Stimulated activated CD8-positive, alpha-beta memory T cell treated with anti-CD3 and anti-CD28 coated beads, Interleukin-12 subunit alpha, Interleukin-12 subunit beta, amount 100 ng/mL, for 4 hours (primary cell): ENCODE data around the gene CKM.
"Not testable (repeated sequence)": the region's sequence is repeated elsewhere in the genome, so short reads cannot be mapped to it uniquely, and the experiment has no call there.

Experiments
- DNase-seq: peaks from one replicate; pipeline ENCODE4 v3.0.0-alpha.2; 2020; ENCODE audit warnings: low read depth

Gene CKM

GRCh38 chr19:45290381-45290931 is 32.2 kb downstream of the CKM start:
- no peak for DNase-seq

GRCh38 chr19:45283443-45284033 is 39.1 kb downstream of the CKM start:
- no peak for DNase-seq

GRCh38 chr19:45280471-45280961 is 42.2 kb downstream of the CKM start:
- DNase-seq, result no peak

- DNase-seq, result no peak
Observed at GRCh38 chr19:45279587-45280192, 43.0 kb downstream of the CKM start.

- no peak for DNase-seq
Observed at GRCh38 chr19:45278087-45278486, 44.6 kb downstream of the CKM start.

GRCh38 chr19:45276284-45276687 is 46.4 kb downstream of the CKM start:
- DNase-seq, result no peak

GRCh38 chr19:45275370-45275971 is 47.2 kb downstream of the CKM start:
- DNase-seq, result no peak

GRCh38 chr19:45273521-45273855 is 49.2 kb downstream of the CKM start:
- DNase-seq, result no peak

- no peak for DNase-seq
Observed at GRCh38 chr19:45271735-45272108, 51.0 kb downstream of the CKM start.

GRCh38 chr19:45271098-45271734 is 51.5 kb downstream of the CKM start:
- no peak for DNase-seq

GRCh38 chr19:45269939-45270338 is 52.7 kb downstream of the CKM start:
- DNase-seq, result not testable (repeated sequence)

GRCh38 chr19:45267296-45267695 is 55.4 kb downstream of the CKM start:
- no peak for DNase-seq

- no peak for DNase-seq
Observed at GRCh38 chr19:45265375-45265774, 57.3 kb downstream of the CKM start.

GRCh38 chr19:45264781-45265317 is 57.8 kb downstream of the CKM start:
- no peak for DNase-seq

- DNase-seq, result no peak
Observed at GRCh38 chr19:45263013-45263412, 59.7 kb downstream of the CKM start.

- no peak for DNase-seq
Observed at GRCh38 chr19:45262570-45262969, 60.1 kb downstream of the CKM start.

- DNase-seq, result no peak
Observed at GRCh38 chr19:45258862-45259261, 63.8 kb downstream of the CKM start.

GRCh38 chr19:45256836-45257235 is 65.8 kb downstream of the CKM start:
- no peak for DNase-seq
